K562 (cell line): ENCODE measurements around the gene RCL1. TPM values are rescaled to one million over a fixed set of nuclear protein-coding genes. Genes with fewer than 3 reads are reported as not detected.
A peak's percentile ranks its signal among the peaks of the same experiment; 100 is the strongest.

Experiments
- BACH1 ChIP-seq: fragments of 200-800 bp; sonication (Bioruptor generic); IDR thresholded peaks from 2 replicates; pipeline ENCODE4 v1.6.1; 2016; ENCODE audit warnings: missing genetic modification characterization, missing compliant biosample characterization
- BCL6 ChIP-seq: fragments of 250-450 bp; sonication (Bioruptor Pico); IDR thresholded peaks from 2 replicates; pipeline ENCODE4 v1.4.0; 2020
- BMI1 ChIP-seq: fragments of 150-350 bp; IDR thresholded peaks from 2 replicates; pipeline ENCODE4 v1.6.1; 2014; ENCODE audit warnings: low read length
- EWSR1 ChIP-seq: fragments of 450-650 bp; IDR thresholded peaks from 2 replicates; pipeline ENCODE4 v1.6.1; 2018; ENCODE audit warnings: borderline replicate concordance, mild to moderate bottlenecking, low read depth, moderate library complexity; ENCODE audit not compliant: partially characterized antibody
- FOXJ2 ChIP-seq: fragments of 200-800 bp; sonication (Bioruptor generic); IDR thresholded peaks from 2 replicates; pipeline ENCODE4 v1.6.1; 2016; ENCODE audit warnings: missing genetic modification characterization, missing compliant biosample characterization
- NR3C1 ChIP-seq: sonication (generic); formaldehyde crosslinking; IDR thresholded peaks from 2 replicates; pipeline ENCODE4 v1.8.1; 2022; ENCODE audit warnings: missing genetic modification reagents
- POLR2AphosphoS5 ChIP-seq: IDR thresholded peaks from 2 replicates; pipeline ENCODE4 v1.6.1; 2011; ENCODE audit warnings: mild to moderate bottlenecking, low read depth, low read length, moderate library complexity; ENCODE audit not compliant: control insufficient read depth, insufficient read depth
- RB1 ChIP-seq: fragments of 450-650 bp; IDR thresholded peaks from 2 replicates; pipeline ENCODE4 v1.6.1; 2017; ENCODE audit warnings: low read depth, mild to moderate bottlenecking
- RNF2 ChIP-seq: sonication (generic); IDR thresholded peaks from 2 replicates; pipeline ENCODE4 v1.6.1; 2016
- TAF7 ChIP-seq: fragments of 450-650 bp; IDR thresholded peaks from 2 replicates; pipeline ENCODE4 v1.6.1; 2016; ENCODE audit warnings: missing genetic modification characterization, missing compliant biosample characterization
- TCF3 ChIP-seq: sonication (generic); formaldehyde crosslinking; IDR thresholded peaks from 2 replicates; pipeline ENCODE4 v1.4.0; 2020; ENCODE audit warnings: mild to moderate bottlenecking, missing genetic modification reagents
- TOE1 ChIP-seq, 2 experiments: fragments of 450-650 bp in 1 of 2; sonication (generic) in 1 of 2; formaldehyde crosslinking in 1 of 2; IDR thresholded peaks; 2 replicates each; pipeline versions ENCODE4 v1.7.1 to v1.8.0; 2016 to 2022; ENCODE audit warnings: borderline replicate concordance in 2 of 2, mild to moderate bottlenecking in 2 of 2, antibody characterized with exemption in 1 of 2, inconsistent platforms in 1 of 2, low read depth in 1 of 2, missing genetic modification reagents in 1 of 2, moderate library complexity in 1 of 2
- U2AF2 ChIP-seq: fragments of 200-400 bp; formaldehyde crosslinking; optimal IDR thresholded peaks from 2 replicates; pipeline ENCODE3; 2017; ENCODE audit warnings: low read depth, mild to moderate bottlenecking, low read length
- ZBTB7A ChIP-seq: IDR thresholded peaks from 2 replicates; pipeline ENCODE4 v1.6.1; 2011; ENCODE audit warnings: low read depth, mild to moderate bottlenecking, low read length, moderate library complexity, borderline replicate concordance; ENCODE audit not compliant: control insufficient read depth
- ZNF778 ChIP-seq: fragments of 450-650 bp; formaldehyde crosslinking; IDR thresholded peaks from 2 replicates; pipeline ENCODE4 v1.4.0; 2020; ENCODE audit warnings: mild to moderate bottlenecking, moderate library complexity
- polyA plus RNA-seq, 8 experiments: library from polyadenylated mRNA; depleted of rRNA in 4 of 8; stranded (reverse) in 5 of 8; unstranded in 3 of 8; fragments of >200 nt; fragmentation: Nextera tagmentation in 2 of 8; fragmentation: Illumina TruSeq in 1 of 8; extraction: Ambion mirVana in 2 of 8; extraction: Trizol in 1 of 8; gene quantifications; 2 replicates each; pipeline versions ENCODE4 v1.2.1 to v1.2.3, GENCODE V29; 2011 to 2014; ENCODE audit warnings: inconsistent platforms in 1 of 8, missing spikeins in 1 of 8
- total RNA-seq, 7 experiments: library from RNA; depleted of rRNA in 6 of 7; stranded (reverse); fragments of >200 nt in 6 of 7; fragmentation: Illumina TruSeq in 2 of 7; extraction: Trizol in 2 of 7; gene quantifications; 2 replicates each; pipeline versions ENCODE4 v1.2.1 to v1.2.3, GENCODE V29; 2011 to 2021; ENCODE audit warnings: low replicate concordance in 1 of 7
- TF ChIP-seq, protein P1 (sequence below): fragments of 450-650 bp; IDR thresholded peaks from 2 replicates; pipeline ENCODE4 v1.6.1; 2018; ENCODE audit warnings: mild to moderate bottlenecking, low read depth; ENCODE audit not compliant: partially characterized antibody
- TF ChIP-seq, protein P2 (sequence below): fragments of 250-450 bp; sonication (Bioruptor Pico); IDR thresholded peaks from 2 replicates; pipeline ENCODE4 v1.4.0; 2020
- TF ChIP-seq, protein P3 (sequence below): sonication (generic); formaldehyde crosslinking; IDR thresholded peaks from 2 replicates; pipeline ENCODE4 v1.8.1; 2023; ENCODE audit warnings: mild to moderate bottlenecking, missing genetic modification reagents

The RCL1 gene
- total and polyA plus RNA-seq, 9 of the 15 experiments (the other 6 are each of a cell fraction or from before 2014, with no cell fraction given), result 24.0 to 67.7 (median 38.6) TPM

DNA sequence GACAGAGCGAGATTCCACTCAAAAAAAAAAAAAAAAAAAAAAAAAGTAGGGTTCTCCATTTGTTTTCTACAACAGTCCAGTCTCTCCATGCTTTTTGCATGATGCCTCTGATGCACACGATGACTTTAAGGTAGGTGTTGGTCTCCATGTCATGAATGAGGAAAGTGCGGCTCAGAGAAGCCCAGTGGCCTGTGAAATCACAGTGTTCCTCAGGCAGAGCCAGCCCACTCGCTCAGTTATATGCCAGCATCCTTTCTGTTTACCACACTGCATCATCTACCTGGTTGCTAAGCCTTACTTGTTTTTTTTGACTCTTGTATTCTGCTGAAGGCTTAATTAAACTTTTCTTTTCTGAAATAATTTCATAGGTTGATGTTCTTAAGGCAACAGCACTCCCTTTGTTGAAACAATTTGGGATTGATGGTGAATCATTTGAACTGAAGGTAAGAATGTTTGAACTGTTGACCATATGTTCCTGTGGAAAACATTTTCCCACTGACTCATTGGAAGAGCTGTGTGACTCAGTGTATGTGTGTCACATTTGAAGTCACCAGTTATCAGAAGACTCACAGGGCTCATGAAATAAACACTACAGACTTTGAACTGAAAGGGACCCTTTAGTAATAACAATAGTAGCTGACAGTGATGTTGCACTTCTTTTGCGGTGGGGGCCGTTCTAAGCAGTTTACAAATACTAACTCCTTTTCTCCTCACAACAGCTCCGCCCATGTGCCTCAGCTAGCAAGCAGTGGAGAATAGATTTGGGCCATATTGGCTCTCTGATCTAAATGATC lies 40.2 kb downstream of the RCL1 start (continued):
- TF ChIP-seq EWSR1, result no peak
- TF ChIP-seq TCF3 (CRISPR knock-in tag), result peak; percentile 74
- TF ChIP-seq POLR2AphosphoS5, result no peak
- no peak for TF ChIP-seq ZBTB7A
- no peak for TF ChIP-seq NR3C1 (CRISPR knock-in tag)
- no peak for TF ChIP-seq RNF2
- no peak for TF ChIP-seq RB1
- TF ChIP-seq BACH1, result peak; percentile 21; the same call in 1 of the 2 replicates
- TF ChIP-seq TAF7 (tag), result no peak
- TF ChIP-seq, protein P1, sequence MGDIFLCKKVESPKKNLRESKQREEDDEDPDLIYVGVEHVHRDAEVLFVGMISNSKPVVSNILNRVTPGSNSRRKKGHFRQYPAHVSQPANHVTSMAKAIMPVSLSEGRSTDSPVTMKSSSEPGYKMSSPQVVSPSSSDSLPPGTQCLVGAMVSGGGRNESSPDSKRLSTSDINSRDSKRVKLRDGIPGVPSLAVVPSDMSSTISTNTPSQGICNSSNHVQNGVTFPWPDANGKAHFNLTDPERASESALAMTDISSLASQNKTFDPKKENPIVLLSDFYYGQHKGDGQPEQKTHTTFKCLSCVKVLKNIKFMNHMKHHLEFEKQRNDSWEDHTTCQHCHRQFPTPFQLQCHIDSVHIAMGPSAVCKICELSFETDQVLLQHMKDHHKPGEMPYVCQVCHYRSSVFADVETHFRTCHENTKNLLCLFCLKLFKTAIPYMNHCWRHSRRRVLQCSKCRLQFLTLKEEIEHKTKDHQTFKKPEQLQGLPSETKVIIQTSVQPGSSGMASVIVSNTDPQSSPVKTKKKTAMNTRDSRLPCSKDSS, result no peak
- TF ChIP-seq, protein P2, sequence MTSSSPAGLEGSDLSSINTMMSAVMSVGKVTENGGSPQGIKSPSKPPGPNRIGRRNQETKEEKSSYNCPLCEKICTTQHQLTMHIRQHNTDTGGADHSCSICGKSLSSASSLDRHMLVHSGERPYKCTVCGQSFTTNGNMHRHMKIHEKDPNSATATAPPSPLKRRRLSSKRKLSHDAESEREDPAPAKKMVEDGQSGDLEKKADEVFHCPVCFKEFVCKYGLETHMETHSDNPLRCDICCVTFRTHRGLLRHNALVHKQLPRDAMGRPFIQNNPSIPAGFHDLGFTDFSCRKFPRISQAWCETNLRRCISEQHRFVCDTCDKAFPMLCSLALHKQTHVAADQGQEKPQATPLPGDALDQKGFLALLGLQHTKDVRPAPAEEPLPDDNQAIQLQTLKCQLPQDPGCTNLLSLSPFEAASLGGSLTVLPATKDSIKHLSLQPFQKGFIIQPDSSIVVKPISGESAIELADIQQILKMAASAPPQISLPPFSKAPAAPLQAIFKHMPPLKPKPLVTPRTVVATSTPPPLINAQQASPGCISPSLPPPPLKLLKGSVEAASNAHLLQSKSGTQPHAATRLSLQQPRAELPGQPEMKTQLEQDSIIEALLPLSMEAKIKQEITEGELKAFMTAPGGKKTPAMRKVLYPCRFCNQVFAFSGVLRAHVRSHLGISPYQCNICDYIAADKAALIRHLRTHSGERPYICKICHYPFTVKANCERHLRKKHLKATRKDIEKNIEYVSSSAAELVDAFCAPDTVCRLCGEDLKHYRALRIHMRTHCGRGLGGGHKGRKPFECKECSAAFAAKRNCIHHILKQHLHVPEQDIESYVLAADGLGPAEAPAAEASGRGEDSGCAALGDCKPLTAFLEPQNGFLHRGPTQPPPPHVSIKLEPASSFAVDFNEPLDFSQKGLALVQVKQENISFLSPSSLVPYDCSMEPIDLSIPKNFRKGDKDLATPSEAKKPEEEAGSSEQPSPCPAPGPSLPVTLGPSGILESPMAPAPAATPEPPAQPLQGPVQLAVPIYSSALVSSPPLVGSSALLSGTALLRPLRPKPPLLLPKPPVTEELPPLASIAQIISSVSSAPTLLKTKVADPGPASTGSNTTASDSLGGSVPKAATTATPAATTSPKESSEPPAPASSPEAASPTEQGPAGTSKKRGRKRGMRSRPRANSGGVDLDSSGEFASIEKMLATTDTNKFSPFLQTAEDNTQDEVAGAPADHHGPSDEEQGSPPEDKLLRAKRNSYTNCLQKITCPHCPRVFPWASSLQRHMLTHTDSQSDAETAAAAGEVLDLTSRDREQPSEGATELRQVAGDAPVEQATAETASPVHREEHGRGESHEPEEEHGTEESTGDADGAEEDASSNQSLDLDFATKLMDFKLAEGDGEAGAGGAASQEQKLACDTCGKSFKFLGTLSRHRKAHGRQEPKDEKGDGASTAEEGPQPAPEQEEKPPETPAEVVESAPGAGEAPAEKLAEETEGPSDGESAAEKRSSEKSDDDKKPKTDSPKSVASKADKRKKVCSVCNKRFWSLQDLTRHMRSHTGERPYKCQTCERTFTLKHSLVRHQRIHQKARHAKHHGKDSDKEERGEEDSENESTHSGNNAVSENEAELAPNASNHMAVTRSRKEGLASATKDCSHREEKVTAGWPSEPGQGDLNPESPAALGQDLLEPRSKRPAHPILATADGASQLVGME, result no peak
- TF ChIP-seq ZNF778 (CRISPR knock-in tag), result no peak
- no peak for TF ChIP-seq U2AF2
- TF ChIP-seq FOXJ2 (tag), result no peak
- TF ChIP-seq BMI1, result no peak
- no peak for TF ChIP-seq TOE1 (IDR thresholded peaks at IDR 0.05; ENCODE audit: borderline replicate concordance)
- TF ChIP-seq TOE1 (CRISPR knock-in tag; IDR thresholded peaks at IDR 0.05; ENCODE audit: borderline replicate concordance, low read depth), result no peak
- TF ChIP-seq, protein P3, sequence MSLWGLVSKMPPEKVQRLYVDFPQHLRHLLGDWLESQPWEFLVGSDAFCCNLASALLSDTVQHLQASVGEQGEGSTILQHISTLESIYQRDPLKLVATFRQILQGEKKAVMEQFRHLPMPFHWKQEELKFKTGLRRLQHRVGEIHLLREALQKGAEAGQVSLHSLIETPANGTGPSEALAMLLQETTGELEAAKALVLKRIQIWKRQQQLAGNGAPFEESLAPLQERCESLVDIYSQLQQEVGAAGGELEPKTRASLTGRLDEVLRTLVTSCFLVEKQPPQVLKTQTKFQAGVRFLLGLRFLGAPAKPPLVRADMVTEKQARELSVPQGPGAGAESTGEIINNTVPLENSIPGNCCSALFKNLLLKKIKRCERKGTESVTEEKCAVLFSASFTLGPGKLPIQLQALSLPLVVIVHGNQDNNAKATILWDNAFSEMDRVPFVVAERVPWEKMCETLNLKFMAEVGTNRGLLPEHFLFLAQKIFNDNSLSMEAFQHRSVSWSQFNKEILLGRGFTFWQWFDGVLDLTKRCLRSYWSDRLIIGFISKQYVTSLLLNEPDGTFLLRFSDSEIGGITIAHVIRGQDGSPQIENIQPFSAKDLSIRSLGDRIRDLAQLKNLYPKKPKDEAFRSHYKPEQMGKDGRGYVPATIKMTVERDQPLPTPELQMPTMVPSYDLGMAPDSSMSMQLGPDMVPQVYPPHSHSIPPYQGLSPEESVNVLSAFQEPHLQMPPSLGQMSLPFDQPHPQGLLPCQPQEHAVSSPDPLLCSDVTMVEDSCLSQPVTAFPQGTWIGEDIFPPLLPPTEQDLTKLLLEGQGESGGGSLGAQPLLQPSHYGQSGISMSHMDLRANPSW (CRISPR knock-in tag), result no peak
- TF ChIP-seq BCL6, result no peak
